Neutrophil (primary cell): ENCODE measurements around the gene MANBA.
A peak's percentile ranks its signal among the peaks of the same experiment; 100 is the strongest.

Experiments used
- H3K27ac ChIP-seq: fragments of 200-600 bp; sonication (generic); 2 replicates; pipeline ENCODE4 v1.5.1; 2016; ENCODE audit warnings: mild to moderate bottlenecking, moderate library complexity
- H3K27me3 ChIP-seq: fragments of 200-600 bp; sonication (generic); 2 replicates; pipeline ENCODE4 v1.6.0; 2016; ENCODE audit warnings: mild to moderate bottlenecking
- H3K36me3 ChIP-seq: fragments of 200-600 bp; sonication (generic); 2 replicates; pipeline ENCODE4 v1.5.1; 2017
- H3K4me1 ChIP-seq, 2 experiments: fragments of 200-600 bp in 1 of 2; sonication (generic) in 1 of 2; 1 replicate in 1 of 2; 2 replicates in 1 of 2; pipeline versions ENCODE4 v1.5.1 to v1.6.1; 2013 to 2016; ENCODE audit warnings: low read depth in 1 of 2, low read length in 1 of 2, mild to moderate bottlenecking in 1 of 2, moderate library complexity in 1 of 2; ENCODE audit not compliant: control insufficient read depth in 1 of 2, insufficient read depth in 1 of 2
- H3K4me3 ChIP-seq, 2 experiments: fragments of 200-600 bp in 1 of 2; sonication (generic) in 1 of 2; 1 replicate in 1 of 2; 2 replicates in 1 of 2; pipeline ENCODE4 v1.5.1; 2013 to 2016; ENCODE audit warnings: low read depth in 1 of 2, low read length in 1 of 2, mild to moderate bottlenecking in 1 of 2, moderate library complexity in 1 of 2
- H3K9me3 ChIP-seq: fragments of 200-600 bp; sonication (generic); 2 replicates; pipeline ENCODE4 v1.5.1; 2016
- CTCF ChIP-seq: fragments of 200-600 bp; sonication (generic); IDR thresholded peaks from 2 replicates; pipeline ENCODE4 v1.5.1; 2016; ENCODE audit warnings: antibody characterized with exemption

The MANBA gene

GRCh38 chr4:102685768-102686167 lies 75.0 kb downstream of the MANBA start:
- H3K4me3 ChIP-seq: no peak overlapping the region
- H3K27me3 ChIP-seq: no peaks in the 10 kb centered on the region
- H3K36me3 ChIP-seq: peaks cover 67% of the 10 kb centered on the region
- H3K9me3 ChIP-seq: no peaks in the 10 kb centered on the region
- peaks cover 13 to 15% of the 10 kb centered on the region in 2 experiments for H3K4me1 ChIP-seq
- TF ChIP-seq CTCF: no peak
- H3K27ac ChIP-seq: peak overlapping the region; percentile 71

GRCh38 chr4:102684610-102685052 lies 76.1 kb downstream of the MANBA start:
- Histone ChIP-seq H3K4me1 (peaks cover 13 to 15% of the 10 kb centered on the region in 2 experiments), H3K27me3 (no peaks in the 10 kb centered on the region), H3K9me3 (no peaks in the 10 kb centered on the region), H3K36me3 (peaks cover 66% of the 10 kb centered on the region), H3K4me3 (no peak overlapping the region), H3K27ac (no peak overlapping the region)
- TF ChIP-seq CTCF: no peak

GRCh38 chr4:102683881-102684609 lies 76.7 kb downstream of the MANBA start:
- no peak overlapping the region for H3K4me3 ChIP-seq
- no peak for TF ChIP-seq CTCF
- H3K9me3 ChIP-seq: no peaks in the 10 kb centered on the region
- no peak overlapping the region for H3K27ac ChIP-seq
- peaks cover 67% of the 10 kb centered on the region for H3K36me3 ChIP-seq
- no peaks in the 10 kb centered on the region for H3K27me3 ChIP-seq
- H3K4me1 ChIP-seq: peaks cover 13 to 15% of the 10 kb centered on the region in 2 experiments

GRCh38 chr4:102678695-102679335 lies 82.0 kb downstream of the MANBA start:
- no peak for TF ChIP-seq CTCF
- Histone ChIP-seq H3K4me1 (no peaks in the 10 kb centered on the region), H3K36me3 (peaks cover 69% of the 10 kb centered on the region), H3K27ac (no peak overlapping the region), H3K4me3 (no peak overlapping the region), H3K9me3 (no peaks in the 10 kb centered on the region), H3K27me3 (no peaks in the 10 kb centered on the region)

- Histone ChIP-seq H3K9me3 (no peaks in the 10 kb centered on the region), H3K4me3 (no peak overlapping the region), H3K4me1 (no peaks in the 10 kb centered on the region), H3K27me3 (no peaks in the 10 kb centered on the region), H3K27ac (no peak overlapping the region), H3K36me3 (peaks cover 76% of the 10 kb centered on the region)
- no peak for TF ChIP-seq CTCF
Measured at GRCh38 chr4:102678107-102678506, 82.7 kb downstream of the MANBA start.
